HEK293 (cell line): ENCODE results near the gene CD47.

Source experiments
- CTCF ChIA-PET: fragments of 350-600 bp; formaldehyde crosslinking; extraction: SDS; loops from one replicate; lab custom pipeline; 2021; ENCODE audit warnings: antibody characterized with exemption; lab: Yijun Ruan, JAX
- POLR2A ChIA-PET: fragments of 300-600 bp; formaldehyde crosslinking; extraction: SDS; loops from one replicate; lab custom pipeline; 2020; ENCODE audit warnings: antibody characterized with exemption, inconsistent platforms; lab: Yijun Ruan, JAX
- H3K27ac ChIP-seq: fragments of 200-500 bp; sonication (Bioruptor generic); 2 replicates; pipeline ENCODE4 v1.5.1; 2014; ENCODE audit warnings: low read depth, low read length, control low read depth, inconsistent platforms; ENCODE audit errors: extremely low read depth
- H3K36me3 ChIP-seq, 2 experiments: fragments of 200-500 bp in 1 of 2; sonication (Bioruptor generic) in 1 of 2; 1 replicate in 1 of 2; 2 replicates in 1 of 2; pipeline ENCODE4 v1.5.1; 2014 to 2017; ENCODE audit warnings: inconsistent platforms in 2 of 2, low read length in 2 of 2; ENCODE audit not compliant: control insufficient read depth in 2 of 2, insufficient read depth in 1 of 2
- H3K4me1 ChIP-seq: fragments of 200-500 bp; sonication (Bioruptor generic); 2 replicates; pipeline ENCODE4 v1.5.1; 2014; ENCODE audit warnings: mild to moderate bottlenecking, low read length, inconsistent platforms; ENCODE audit not compliant: control insufficient read depth, insufficient read depth
- H3K4me3 ChIP-seq: 2 replicates; pipeline ENCODE4 v1.5.1; 2011; ENCODE audit warnings: low read depth, mild to moderate bottlenecking, control low read depth, low read length, moderate library complexity
- H3K9me3 ChIP-seq: fragments of 200-500 bp; sonication (Bioruptor generic); 2 replicates; pipeline ENCODE4 v1.5.1; 2014; ENCODE audit warnings: low read depth, low read length, inconsistent platforms; ENCODE audit not compliant: control insufficient read depth, insufficient read depth
- AEBP2 ChIP-seq: fragments of 450-650 bp; formaldehyde crosslinking; IDR thresholded peaks from 2 replicates; pipeline ENCODE4 v1.5.1; 2016; ENCODE audit warnings: missing biosample characterization, missing genetic modification characterization, borderline replicate concordance
- BCL6B ChIP-seq: fragments of 450-650 bp; formaldehyde crosslinking; IDR thresholded peaks from 2 replicates; pipeline ENCODE4 v1.5.1; 2017; ENCODE audit warnings: missing biosample characterization, missing genetic modification characterization
- GLI4 ChIP-seq: fragments of 450-650 bp; formaldehyde crosslinking; IDR thresholded peaks from 2 replicates; pipeline ENCODE4 v1.5.1; 2016; ENCODE audit warnings: missing biosample characterization, missing genetic modification characterization
- HIC1 ChIP-seq: fragments of 450-650 bp; formaldehyde crosslinking; IDR thresholded peaks from 2 replicates; pipeline ENCODE4 v1.5.1; 2016; ENCODE audit warnings: missing biosample characterization, missing genetic modification characterization
- KLF1 ChIP-seq: fragments of 450-650 bp; formaldehyde crosslinking; IDR thresholded peaks from 2 replicates; pipeline ENCODE4 v1.5.1; 2016; ENCODE audit warnings: missing biosample characterization, missing genetic modification characterization
- PATZ1 ChIP-seq: fragments of 450-650 bp; formaldehyde crosslinking; IDR thresholded peaks from 2 replicates; pipeline ENCODE4 v1.5.1; 2016; ENCODE audit warnings: missing biosample characterization, missing genetic modification characterization
- ZBTB11 ChIP-seq: fragments of 450-650 bp; formaldehyde crosslinking; conservative IDR thresholded peaks from 2 replicates; pipeline ENCODE4 v1.5.1; 2016; ENCODE audit warnings: low read depth, missing biosample characterization, missing genetic modification characterization
- ZBTB17 ChIP-seq: fragments of 450-650 bp; formaldehyde crosslinking; IDR thresholded peaks from 2 replicates; pipeline ENCODE4 v1.5.1; 2016; ENCODE audit warnings: missing biosample characterization, missing genetic modification characterization
- ZNF10 ChIP-seq: fragments of 450-650 bp; formaldehyde crosslinking; IDR thresholded peaks from 2 replicates; pipeline ENCODE4 v1.5.1; 2017; ENCODE audit warnings: missing biosample characterization, missing genetic modification characterization
- ZNF362 ChIP-seq: fragments of 450-650 bp; formaldehyde crosslinking; IDR thresholded peaks from 2 replicates; pipeline ENCODE4 v1.5.1; 2016; ENCODE audit warnings: missing biosample characterization, missing genetic modification characterization
- ZNF416 ChIP-seq: fragments of 450-650 bp; formaldehyde crosslinking; IDR thresholded peaks from 2 replicates; pipeline ENCODE4 v1.5.1; 2016; ENCODE audit warnings: missing biosample characterization, missing genetic modification characterization
- ZNF513 ChIP-seq: fragments of 450-650 bp; IDR thresholded peaks from 2 replicates; pipeline ENCODE4 v1.5.1; 2018; ENCODE audit warnings: missing biosample characterization, missing genetic modification characterization
- ZNF544 ChIP-seq: fragments of 450-650 bp; formaldehyde crosslinking; IDR thresholded peaks from 2 replicates; pipeline ENCODE4 v1.5.0; 2017; ENCODE audit warnings: missing biosample characterization, missing genetic modification characterization
- ZNF660 ChIP-seq: fragments of 450-650 bp; IDR thresholded peaks from 2 replicates; pipeline ENCODE4 v1.5.1; 2018; ENCODE audit warnings: missing biosample characterization, mild to moderate bottlenecking, missing genetic modification characterization
- ZNF701 ChIP-seq: fragments of 450-650 bp; formaldehyde crosslinking; IDR thresholded peaks from 2 replicates; pipeline ENCODE4 v1.5.1; 2016; ENCODE audit warnings: missing biosample characterization, missing genetic modification characterization
- ZSCAN18 ChIP-seq: fragments of 450-650 bp; formaldehyde crosslinking; IDR thresholded peaks from 2 replicates; pipeline ENCODE4 v1.5.1; 2016; ENCODE audit warnings: missing biosample characterization, missing genetic modification characterization
- ZSCAN4 ChIP-seq: fragments of 450-650 bp; formaldehyde crosslinking; IDR thresholded peaks from 2 replicates; pipeline ENCODE4 v1.5.1; 2017; ENCODE audit warnings: missing biosample characterization, missing genetic modification characterization

The CD47 gene

GRCh38 chr3:108079877-108080276, 11.0 kb downstream of the CD47 start:
- no peaks in the 10 kb centered on the region for H3K9me3 ChIP-seq
- ChIA-PET POLR2A (no interaction called here), CTCF (interaction anchor here (0.6 to 0.7 kb wide), 2 partner anchors 9 to 153 kb away, joined by 3 to 4 read pairs; no protein-coding TSS in a partner anchor)
- no peaks in the 10 kb centered on the region for H3K36me3 ChIP-seq
- H3K4me1 ChIP-seq, result no peaks in the 10 kb centered on the region
- H3K4me3 ChIP-seq, result no peak overlapping the region
- H3K27ac ChIP-seq, result no peak overlapping the region
- no peak for TF ChIP-seq ZNF513 (tag by site-specific recombination)
- no peak for TF ChIP-seq ZBTB11 (tag by site-specific recombination)
- no peak for TF ChIP-seq ZNF416 (tag by site-specific recombination)
- TF ChIP-seq HIC1 (tag by site-specific recombination), result no peak
- TF ChIP-seq GLI4 (tag by site-specific recombination), result no peak
- no peak for TF ChIP-seq ZSCAN4 (tag by site-specific recombination)
- TF ChIP-seq ZNF660 (tag by site-specific recombination), result no peak
- TF ChIP-seq KLF1 (tag by site-specific recombination), result no peak
- TF ChIP-seq BCL6B (tag by site-specific recombination), result no peak
- no peak for TF ChIP-seq ZSCAN18 (tag by site-specific recombination)
- no peak for TF ChIP-seq ZNF544
- no peak for TF ChIP-seq ZNF701 (tag by site-specific recombination)
- TF ChIP-seq ZBTB17, result no peak
- TF ChIP-seq PATZ1 (tag by site-specific recombination), result no peak
- no peak for TF ChIP-seq ZNF10
- TF ChIP-seq AEBP2 (tag by site-specific recombination), result no peak
- TF ChIP-seq ZNF362 (tag by site-specific recombination), result no peak
